IMR-90 (cell line): ENCODE results near the gene RASSF5. TPM values are rescaled to one million over a fixed set of nuclear protein-coding genes. Genes with fewer than 3 reads are reported as not detected.

ENCODE experiments used
- ATAC-seq: fragments of 200-7000 bp; cut with Tn5 transposase; 2 replicates; pipeline ENCODE4 v1.9.1; 2020; ENCODE audit warnings: low read depth, mild to moderate bottlenecking, moderate library complexity
- BruUV-seq: library from RNA; stranded (reverse); fragments of 400-500 nt; replicated peaks from 2 replicates; lab custom pipeline; 2021; lab: Mats Ljungman, UMichigan
- CTCF ChIA-PET: fragments of 300-600 bp; formaldehyde crosslinking; extraction: SDS; loops from one replicate; lab custom pipeline; 2021; ENCODE audit warnings: antibody characterized with exemption; lab: Yijun Ruan, JAX
- POLR2A ChIA-PET: fragments of 300-600 bp; sonication (Branson Sonifier 250); formaldehyde crosslinking; loops from one replicate; lab custom pipeline; 2022; ENCODE audit warnings: antibody characterized with exemption; ENCODE audit not compliant: unreplicated experiment; lab: Charles Lee
- DNase-seq: peaks from one replicate; pipeline ENCODE4 v3.0.0; 2013
- H2AFZ ChIP-seq: replicated peaks from 2 replicates; pipeline ENCODE3; 2013; ENCODE audit warnings: low read length, mild to moderate bottlenecking; ENCODE audit not compliant: poor library complexity
- H2AK5ac ChIP-seq: 2 replicates; pipeline ENCODE4 v1.6.1; 2013; ENCODE audit warnings: low read depth, low read length, inconsistent platforms
- H2AK9ac ChIP-seq: replicated peaks from 2 replicates; pipeline ENCODE3; 2013; ENCODE audit warnings: mild to moderate bottlenecking, low read depth, low read length, moderate library complexity; ENCODE audit not compliant: poor library complexity
- H2BK120ac ChIP-seq: 2 replicates; pipeline ENCODE4 v1.6.1; 2013; ENCODE audit warnings: low read depth, low read length, inconsistent platforms
- H2BK15ac ChIP-seq: 3 replicates; pipeline ENCODE4 v1.6.1; 2013; ENCODE audit warnings: low read depth, low read length, inconsistent platforms
- H2BK20ac ChIP-seq: 2 replicates; pipeline ENCODE4 v1.6.1; 2013; ENCODE audit warnings: low read depth, mild to moderate bottlenecking, inconsistent platforms, low read length, moderate library complexity
- H2BK5ac ChIP-seq: 2 replicates; pipeline ENCODE4 v1.6.1; 2013; ENCODE audit warnings: mild to moderate bottlenecking, low read depth, low read length, inconsistent platforms; ENCODE audit not compliant: poor library complexity, severe bottlenecking
- H3K14ac ChIP-seq: replicated peaks from 2 replicates; pipeline ENCODE4 v1.6.1; 2013; ENCODE audit warnings: low read depth, low read length, inconsistent platforms
- H3K18ac ChIP-seq: 2 replicates; pipeline ENCODE4 v1.6.1; 2013; ENCODE audit warnings: low read depth, low read length, control low read depth
- H3K23ac ChIP-seq: 2 replicates; pipeline ENCODE4 v1.6.1; 2013; ENCODE audit warnings: low read depth, low read length, inconsistent platforms
- H3K27ac ChIP-seq: 2 replicates; pipeline ENCODE4 v1.5.1; 2013; ENCODE audit warnings: mild to moderate bottlenecking, control low read depth, low read length; ENCODE audit not compliant: insufficient read depth
- H3K27me3 ChIP-seq: 2 replicates; pipeline ENCODE4 v1.6.1; 2013; ENCODE audit warnings: low read length; ENCODE audit not compliant: control insufficient read depth, insufficient read depth
- H3K36me3 ChIP-seq: 2 replicates; pipeline ENCODE4 v1.6.1; 2013; ENCODE audit warnings: low read length, mixed read lengths; ENCODE audit not compliant: control insufficient read depth, insufficient read depth
- H3K4ac ChIP-seq: 2 replicates; pipeline ENCODE4 v1.6.1; 2013; ENCODE audit warnings: low read depth, low read length, inconsistent platforms
- H3K4me1 ChIP-seq: 2 replicates; pipeline ENCODE4 v1.6.1; 2013; ENCODE audit warnings: low read length, mixed read lengths; ENCODE audit not compliant: control insufficient read depth, insufficient read depth
- H3K4me2 ChIP-seq: 2 replicates; pipeline ENCODE4 v1.6.1; 2013; ENCODE audit warnings: low read depth, mild to moderate bottlenecking, control low read depth, low read length, moderate library complexity
- H3K4me3 ChIP-seq: 2 replicates; pipeline ENCODE4 v1.5.1; 2013; ENCODE audit warnings: low read depth, mild to moderate bottlenecking, control low read depth, low read length, moderate library complexity; ENCODE audit not compliant: insufficient read depth
- H3K56ac ChIP-seq: 2 replicates; pipeline ENCODE4 v1.6.1; 2013; ENCODE audit warnings: low read length, inconsistent platforms; ENCODE audit not compliant: insufficient read depth; ENCODE audit errors: extremely low read depth
- H3K79me1 ChIP-seq, 2 experiments: 2 replicates each; pipeline ENCODE4 v1.6.1; 2013; ENCODE audit warnings: low read length in 2 of 2, inconsistent platforms in 1 of 2, low read depth in 1 of 2
- H3K9ac ChIP-seq: 2 replicates; pipeline ENCODE4 v1.6.1; 2013; ENCODE audit warnings: low read depth, low read length, control low read depth
- H3K9me1 ChIP-seq: 2 replicates; pipeline ENCODE4 v1.6.1; 2013; ENCODE audit warnings: low read length, inconsistent platforms; ENCODE audit not compliant: insufficient read depth
- H3K9me3 ChIP-seq: 2 replicates; pipeline ENCODE4 v1.6.1; 2013; ENCODE audit warnings: low read length; ENCODE audit not compliant: control insufficient read depth, insufficient read depth
- H4K20me1 ChIP-seq: 2 replicates; pipeline ENCODE4 v1.6.1; 2013; ENCODE audit warnings: low read length, inconsistent platforms; ENCODE audit not compliant: insufficient read depth
- H4K5ac ChIP-seq: 2 replicates; pipeline ENCODE4 v1.6.1; 2013; ENCODE audit warnings: mild to moderate bottlenecking, low read depth, low read length, control low read depth
- H4K8ac ChIP-seq, 2 experiments: 2 replicates each; pipeline ENCODE4 v1.6.1; 2013; ENCODE audit warnings: low read depth in 2 of 2, low read length in 2 of 2, control low read depth in 1 of 2, inconsistent platforms in 1 of 2
- H4K91ac ChIP-seq: 2 replicates; pipeline ENCODE4 v1.6.1; 2013; ENCODE audit warnings: low read depth, low read length, inconsistent platforms; ENCODE audit not compliant: insufficient read depth
- BHLHE40 ChIP-seq: fragments of 150-350 bp; IDR thresholded peaks from 2 replicates; pipeline ENCODE4 v1.6.1; 2016; ENCODE audit warnings: mild to moderate bottlenecking, low read depth, low read length
- CTCF ChIP-seq: conservative IDR thresholded peaks from 2 replicates; pipeline ENCODE4 v1.5.1; 2012; ENCODE audit warnings: mild to moderate bottlenecking, low read depth, low read length, improper control_type of control experiment
- MAFK ChIP-seq: IDR thresholded peaks from 2 replicates; pipeline ENCODE4 v1.6.1; 2012; ENCODE audit warnings: low read depth, low read length, improper control_type of control experiment
- MAZ ChIP-seq: IDR thresholded peaks from 2 replicates; pipeline ENCODE4 v1.6.1; 2012; ENCODE audit warnings: low read depth, mild to moderate bottlenecking, low read length, improper control_type of control experiment, moderate library complexity, borderline replicate concordance
- MXI1 ChIP-seq: IDR thresholded peaks from 2 replicates; pipeline ENCODE4 v1.6.1; 2012; ENCODE audit warnings: low read depth, mild to moderate bottlenecking, low read length, moderate library complexity, borderline replicate concordance
- NFE2L2 ChIP-seq: fragments of 150-350 bp; IDR thresholded peaks from 2 replicates; pipeline ENCODE4 v1.6.1; 2016; ENCODE audit warnings: low read depth, mild to moderate bottlenecking, low read length
- POLR2A ChIP-seq: IDR thresholded peaks from 2 replicates; pipeline ENCODE4 v1.6.1; 2012; ENCODE audit warnings: mild to moderate bottlenecking, low read depth, low read length
- RCOR1 ChIP-seq: IDR thresholded peaks from 2 replicates; pipeline ENCODE4 v1.6.1; 2012; ENCODE audit warnings: mild to moderate bottlenecking, low read length, improper control_type of control experiment; ENCODE audit not compliant: insufficient replicate concordance
- USF2 ChIP-seq: fragments of 150-350 bp; IDR thresholded peaks from 2 replicates; pipeline ENCODE4 v1.6.1; 2017; ENCODE audit warnings: mild to moderate bottlenecking, antibody characterized with exemption, low read length, low read depth
- WGBS, 2 experiments: methylation state at CpG; one replicate each; pipeline versions ENCODE4 v1.1.5 to v1.1.7; 2013; ENCODE audit warnings: missing lambda C conversion rate in 2 of 2; ENCODE audit not compliant: insufficient read length in 1 of 2; ENCODE audit errors: extremely low coverage in 2 of 2; 5-methylcytosine and 5-hydroxymethylcytosine counted together
- dilution Hi-C: fragments of 300-500 bp; cut with HindIII; formaldehyde crosslinking; loops from one replicate; pipeline ENCODE4 v1.14.3; 2018; ENCODE audit warnings: low sequenced_read_pairs; ENCODE audit not compliant: unreplicated experiment
- in situ Hi-C: fragments of 300-500 bp; cut with MboI; formaldehyde crosslinking; loops from 3 replicates; pipeline ENCODE4 v1.14.3; 2019; ENCODE audit warnings: low sequenced_read_pairs, inconsistent platforms, mixed read lengths
- intact Hi-C: fragments of 100-400 bp; cut with micrococcal nuclease; formaldehyde crosslinking; loops from 2 replicates; pipeline ENCODE4 v1.10.0; 2022
- polyA plus RNA-seq, 3 experiments: library from polyadenylated mRNA; depleted of rRNA; stranded (reverse); fragments of >200 nt; gene quantifications; 2 replicates each; pipeline ENCODE4 v1.2.3, GENCODE V29; 2012; ENCODE audit warnings: low replicate concordance in 1 of 3
- total RNA-seq: library from RNA; depleted of rRNA; stranded (reverse); fragments of >200 nt; gene quantifications from 2 replicates; pipeline ENCODE4 v1.2.3, GENCODE V29; 2012

The RASSF5 gene
- total and polyA plus RNA-seq, 2 of the 4 experiments (the other 2 are of a cell fraction): 0.18 to 1.1 TPM

DNA sequence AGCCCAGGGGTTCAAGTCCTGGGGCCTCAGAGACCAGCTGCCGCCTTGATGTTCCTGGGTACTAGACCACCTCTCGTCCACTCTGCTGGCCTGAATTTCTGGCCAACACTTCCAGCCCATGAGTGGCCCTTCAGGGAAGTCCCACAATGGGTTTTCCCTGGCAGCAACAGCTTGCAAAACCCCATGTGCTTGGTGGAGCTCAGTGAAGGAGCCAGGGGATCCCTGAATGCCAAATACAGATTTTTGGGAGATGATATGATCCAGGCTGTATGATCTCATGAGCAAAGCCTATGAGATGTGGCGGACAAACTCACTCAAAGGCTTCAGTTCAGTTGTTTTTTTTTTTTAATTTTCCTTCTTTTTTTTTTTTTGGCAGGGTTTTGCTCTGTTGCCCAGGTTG, 9.6 kb upstream of the RASSF5 start:
- Histone ChIP-seq H3K9ac (no peak overlapping the region), H4K5ac (no peak overlapping the region), H2AFZ (no peak overlapping the region), H3K4ac (no peak overlapping the region), H3K14ac (no peak overlapping the region), H2BK120ac (no peak overlapping the region), H3K4me3 (no peak overlapping the region), H3K36me3 (peaks cover 24% of the 10 kb centered on the region), H4K8ac (no peak overlapping the region), H4K20me1 (no peaks in the 10 kb centered on the region), H3K27ac (no peak overlapping the region), H3K4me2 (no peak overlapping the region), H2AK9ac (no peak overlapping the region), H2AK5ac (no peak overlapping the region), H3K79me1 (peaks cover 0 to 5% of the 10 kb centered on the region in 2 experiments; a peak in 1 of 4 replicates), H3K27me3 (no peaks in the 10 kb centered on the region), H4K91ac (no peak overlapping the region), H2BK5ac (no peak overlapping the region), H3K23ac (no peak overlapping the region), H3K18ac (no peak overlapping the region), H3K9me1 (peaks cover 23% of the 10 kb centered on the region), H3K4me1 (peaks cover 13% of the 10 kb centered on the region), H3K56ac (no peak overlapping the region), H2BK20ac (no peak overlapping the region), H2BK15ac (no peak overlapping the region), H3K9me3 (no peaks in the 10 kb centered on the region)
- 93% methylated on average over 2 of the region's 3 CpGs; no CpG with 5 or more reads in 1 of the 2 experiments for WGBS, 2 experiments
- CTCF ChIA-PET: interaction anchor here (1.5 kb wide), 1 partner anchor 18 kb away, joined by 4 read pairs; no protein-coding TSS in a partner anchor
- TF ChIP-seq BHLHE40: no peak
- TF ChIP-seq USF2: no peak
- TF ChIP-seq CTCF: no peak
- no peak for TF ChIP-seq MAFK
- no peak for TF ChIP-seq NFE2L2
- TF ChIP-seq MAZ: no peak
- TF ChIP-seq POLR2A: no peak
- no peak for TF ChIP-seq RCOR1
- no peak for TF ChIP-seq MXI1
- intact Hi-C loops (no loop called here), dilution Hi-C loops (no loop called here), in situ Hi-C loops (no loop called here)
- POLR2A ChIA-PET: no interaction called here
- BruUV-seq: no TSS peak
- DNase-seq (no peak), ATAC-seq (no peak)
